NCI-H460 (cell line): ENCODE results near the gene CTIF. TPM values are rescaled to one million over a fixed set of nuclear protein-coding genes. Genes with fewer than 3 reads are reported as not detected.

Experiments
- DNase-seq: peaks from one replicate; pipeline ENCODE4 v3.0.0-alpha.2; 2016; ENCODE audit warnings: low read depth; ENCODE audit errors: extremely low read depth
- total RNA-seq: library from RNA; depleted of rRNA; stranded (reverse); fragments of >200 nt; shearing (Covaris generic); gene quantifications from 2 replicates; pipeline ENCODE4 v1.2.3, GENCODE V29; 2014

CTIF gene
- total RNA-seq, 1 experiment from 2014 or later, result 57.0 TPM

- DNase-seq, result no peak
Observed at GRCh38 chr18:48617844-48618497, 79.1 kb downstream of the CTIF start.

GRCh38 chr18:48619016-48619415 lies 80.2 kb downstream of the CTIF start:
- no peak for DNase-seq

GRCh38 chr18:48619501-48619900 lies 80.7 kb downstream of the CTIF start:
- no peak for DNase-seq

- DNase-seq, result no peak
Observed at GRCh38 chr18:48620071-48620470, 81.2 kb downstream of the CTIF start.

GRCh38 chr18:48621240-48621639 lies 82.4 kb downstream of the CTIF start:
- no peak for DNase-seq

GRCh38 chr18:48621815-48622555 lies 83.2 kb downstream of the CTIF start:
- no peak for DNase-seq

GRCh38 chr18:48622911-48623431 lies 84.1 kb downstream of the CTIF start:
- no peak for DNase-seq

GRCh38 chr18:48623468-48624235 lies 84.8 kb downstream of the CTIF start:
- no peak for DNase-seq

- no peak for DNase-seq
Observed at GRCh38 chr18:48624856-48625255, 86.0 kb downstream of the CTIF start.

- DNase-seq, result no peak
Observed at GRCh38 chr18:48627216-48627615, 88.4 kb downstream of the CTIF start.

GRCh38 chr18:48629730-48630324 lies 91.0 kb downstream of the CTIF start:
- DNase-seq, result peak; percentile 59

GRCh38 chr18:48631851-48632250 lies 93.0 kb downstream of the CTIF start:
- DNase-seq, result no peak

- no peak for DNase-seq
Observed at GRCh38 chr18:48632676-48633257, 93.9 kb downstream of the CTIF start.

GRCh38 chr18:48634491-48634890 lies 95.7 kb downstream of the CTIF start:
- DNase-seq, result no peak

GRCh38 chr18:48634975-48635374 lies 96.1 kb downstream of the CTIF start:
- DNase-seq, result no peak

GRCh38 chr18:48635806-48636205 lies 97.0 kb downstream of the CTIF start:
- no peak for DNase-seq

GRCh38 chr18:48636436-48636835 lies 97.6 kb downstream of the CTIF start:
- no peak for DNase-seq

GRCh38 chr18:48637081-48637990 lies 98.5 kb downstream of the CTIF start:
- no peak for DNase-seq

- no peak for DNase-seq
Observed at GRCh38 chr18:48638451-48638850, 99.6 kb downstream of the CTIF start.
